ENCODE data around the gene SIGLEC9.
"Not testable (repeated sequence)": the region's sequence is repeated elsewhere in the genome, so short reads cannot be mapped to it uniquely, and the experiment has no call there.

The SIGLEC9 gene

DNA sequence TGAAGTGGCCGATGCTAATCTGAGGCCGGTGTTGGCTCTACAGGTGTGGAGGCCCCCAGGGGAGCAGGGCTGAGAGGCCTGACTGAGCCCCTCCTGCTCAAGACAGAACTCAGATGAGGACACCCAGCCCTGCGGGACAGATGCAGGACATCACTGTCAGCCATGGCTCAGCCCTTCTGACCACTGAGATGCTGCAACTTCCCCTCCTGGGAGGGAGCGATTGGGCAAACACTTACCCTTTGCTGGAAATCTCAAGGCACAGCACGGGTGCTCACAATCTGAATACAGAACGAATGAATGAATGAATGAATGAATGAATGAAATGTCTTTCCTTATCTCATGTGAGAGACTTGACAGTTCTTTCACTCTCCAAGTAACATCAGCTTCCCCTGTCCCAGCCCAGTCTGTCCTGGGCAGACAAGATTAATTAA, 13.9 kb downstream of the SIGLEC9 start:
- TF ChIP-seq, protein P1, sequence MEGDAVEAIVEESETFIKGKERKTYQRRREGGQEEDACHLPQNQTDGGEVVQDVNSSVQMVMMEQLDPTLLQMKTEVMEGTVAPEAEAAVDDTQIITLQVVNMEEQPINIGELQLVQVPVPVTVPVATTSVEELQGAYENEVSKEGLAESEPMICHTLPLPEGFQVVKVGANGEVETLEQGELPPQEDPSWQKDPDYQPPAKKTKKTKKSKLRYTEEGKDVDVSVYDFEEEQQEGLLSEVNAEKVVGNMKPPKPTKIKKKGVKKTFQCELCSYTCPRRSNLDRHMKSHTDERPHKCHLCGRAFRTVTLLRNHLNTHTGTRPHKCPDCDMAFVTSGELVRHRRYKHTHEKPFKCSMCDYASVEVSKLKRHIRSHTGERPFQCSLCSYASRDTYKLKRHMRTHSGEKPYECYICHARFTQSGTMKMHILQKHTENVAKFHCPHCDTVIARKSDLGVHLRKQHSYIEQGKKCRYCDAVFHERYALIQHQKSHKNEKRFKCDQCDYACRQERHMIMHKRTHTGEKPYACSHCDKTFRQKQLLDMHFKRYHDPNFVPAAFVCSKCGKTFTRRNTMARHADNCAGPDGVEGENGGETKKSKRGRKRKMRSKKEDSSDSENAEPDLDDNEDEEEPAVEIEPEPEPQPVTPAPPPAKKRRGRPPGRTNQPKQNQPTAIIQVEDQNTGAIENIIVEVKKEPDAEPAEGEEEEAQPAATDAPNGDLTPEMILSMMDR (IDR thresholded peaks at IDR 0.05; ENCODE audit: low read depth, low read length), result no peak
- no peak for DNase-seq (ENCODE audit: extremely low read depth, low read depth)

DNA sequence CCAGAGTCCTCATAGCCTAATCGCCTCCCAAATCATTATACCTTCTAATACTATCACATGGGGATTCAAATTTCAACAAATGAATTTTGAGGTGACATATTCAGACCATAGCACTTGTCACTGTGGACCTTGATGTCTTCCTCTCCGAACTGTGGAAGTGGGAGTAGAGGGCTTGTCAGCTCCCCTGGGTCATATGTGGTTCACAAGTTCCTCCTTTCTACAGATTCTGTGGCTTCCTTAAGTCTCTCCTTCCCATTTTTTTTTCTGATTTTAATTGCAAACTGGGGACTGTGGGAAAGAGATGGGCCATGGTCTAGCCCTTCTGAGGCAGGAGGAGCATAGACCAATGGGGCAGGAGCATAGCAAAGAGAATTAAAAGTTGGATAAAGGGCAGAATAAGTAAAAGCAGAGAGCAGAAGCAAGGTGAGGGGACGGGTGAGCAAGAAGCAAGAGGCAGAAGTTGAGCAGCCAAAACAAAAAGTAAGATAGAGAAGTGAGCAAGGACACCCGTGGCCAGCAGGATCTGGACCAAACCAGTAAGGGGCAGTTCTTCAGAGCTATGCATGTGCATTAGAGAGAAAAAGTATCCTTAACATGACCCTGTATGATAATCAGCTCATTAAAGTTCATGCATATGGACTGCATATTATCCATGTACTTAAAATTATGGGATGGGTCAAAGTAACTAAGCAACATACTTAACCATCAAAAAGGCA, 14.8 kb downstream of the SIGLEC9 start:
- DNase-seq (ENCODE audit: extremely low read depth, low read depth), result no peak
- TF ChIP-seq, protein P1 (IDR thresholded peaks at IDR 0.05; ENCODE audit: low read depth, low read length), result no peak

DNA sequence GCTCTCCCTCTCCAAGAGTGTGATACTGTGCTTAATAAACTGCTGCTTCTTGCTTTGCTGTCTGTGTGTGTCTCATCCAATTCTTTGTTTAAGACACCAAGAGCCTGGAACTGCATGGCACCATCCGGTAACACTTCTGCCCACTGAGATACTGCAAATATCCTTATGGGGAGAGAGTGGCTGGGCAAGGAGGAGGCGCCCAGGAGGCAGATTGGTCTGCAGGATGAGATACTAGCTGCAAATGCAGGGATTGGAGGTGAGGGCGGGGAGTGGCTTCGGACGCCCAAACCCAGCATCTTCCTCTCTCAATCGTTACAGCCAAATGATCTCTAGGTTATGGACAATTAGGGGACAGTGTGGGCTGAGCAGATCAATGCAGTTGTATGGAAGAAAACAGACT, 15.7 kb downstream of the SIGLEC9 start:
- TF ChIP-seq, protein P1 (IDR thresholded peaks at IDR 0.05; ENCODE audit: low read depth, low read length), result no peak
- DNase-seq (ENCODE audit: extremely low read depth, low read depth), result no peak

DNA sequence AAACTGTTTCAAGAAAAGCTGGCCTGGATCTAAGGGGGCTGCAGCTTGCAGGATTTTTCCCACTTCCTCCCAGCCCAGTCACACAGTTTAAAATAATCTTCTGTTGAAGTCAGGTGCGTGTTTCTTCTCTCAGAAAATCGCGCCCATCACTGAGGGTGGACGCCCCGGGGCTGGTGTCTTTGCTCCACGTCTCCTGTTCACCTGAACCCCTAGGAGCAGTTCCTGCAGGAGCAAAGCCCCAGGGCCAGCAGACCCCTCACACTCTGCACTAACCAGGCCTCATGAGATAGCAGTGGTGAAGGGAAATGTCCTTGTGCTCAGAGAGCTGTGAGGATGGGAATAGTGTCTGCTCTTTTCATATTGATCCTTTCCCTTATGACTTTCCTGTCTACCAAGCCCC, 16.5 kb downstream of the SIGLEC9 start:
- no peak for DNase-seq (ENCODE audit: extremely low read depth, low read depth)

DNA sequence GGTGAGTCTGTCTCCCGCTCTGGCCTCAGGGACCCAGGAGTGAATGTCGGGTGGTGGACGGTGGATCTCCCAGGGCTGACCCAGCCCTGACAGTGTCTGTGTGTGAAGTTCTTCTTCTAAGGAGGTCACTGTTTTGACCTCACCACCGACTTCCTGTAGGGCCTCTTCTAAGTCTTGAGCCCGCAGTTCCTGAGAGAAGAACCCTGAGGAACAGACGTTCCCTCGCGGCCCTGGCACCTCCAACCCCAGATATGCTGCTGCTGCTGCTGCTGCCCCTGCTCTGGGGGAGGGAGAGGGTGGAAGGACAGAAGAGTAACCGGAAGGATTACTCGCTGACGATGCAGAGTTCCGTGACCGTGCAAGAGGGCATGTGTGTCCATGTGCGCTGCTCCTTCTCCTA, 17.4 kb downstream of the SIGLEC9 start, which contains the start of gene SIGLEC7:
Gene SIGLEC7 (plus strand): TSS at position 183 of the 400 bp plus-strand sequence. CDS start 69 bp downstream, at position 252.
- TF ChIP-seq, protein P1 (IDR thresholded peaks at IDR 0.05; ENCODE audit: low read depth, low read length), result no peak

More for the DNA sequence above, 16.5 kb downstream of the SIGLEC9 start:
- TF ChIP-seq, protein P1 (IDR thresholded peaks at IDR 0.05; ENCODE audit: low read depth, low read length), result no peak

DNA sequence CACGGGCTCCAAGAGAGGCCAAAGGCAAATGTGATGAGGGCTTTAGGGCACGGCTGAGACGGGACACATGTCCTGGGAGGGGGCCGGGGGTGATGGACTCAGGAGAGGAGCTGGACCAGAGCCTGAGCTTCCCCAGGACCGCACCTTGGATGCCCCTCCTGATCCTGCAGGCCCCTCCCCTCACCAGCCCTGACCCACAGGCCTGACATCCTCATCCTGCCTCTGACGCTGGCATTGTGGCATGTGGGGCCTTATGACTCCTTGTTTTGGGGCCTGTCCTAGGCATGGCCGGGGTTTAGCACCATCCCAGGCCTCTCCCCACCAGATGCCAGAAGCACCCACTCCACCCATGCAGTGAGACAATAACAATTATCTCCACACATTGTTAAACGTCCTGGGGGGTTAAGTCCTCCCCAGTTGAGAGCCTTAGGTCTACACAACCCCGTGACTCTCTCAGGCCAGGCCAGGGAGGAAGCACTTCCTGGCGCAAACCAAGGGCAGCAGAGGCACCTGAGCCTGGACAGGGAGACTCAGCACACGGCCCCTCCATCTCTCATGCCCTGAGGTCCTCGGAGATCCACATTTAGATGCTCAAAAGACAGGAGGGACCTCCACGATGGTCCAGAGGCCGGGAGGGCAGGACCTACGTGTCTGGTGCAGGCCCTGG, 18.2 kb downstream of the SIGLEC9 start:
- not testable (repeated sequence) for DNase-seq (ENCODE audit: extremely low read depth, low read depth)

More for the DNA sequence above, 17.4 kb downstream of the SIGLEC9 start, which contains the start of gene SIGLEC7:
- no peak for DNase-seq (ENCODE audit: extremely low read depth, low read depth)

DNA sequence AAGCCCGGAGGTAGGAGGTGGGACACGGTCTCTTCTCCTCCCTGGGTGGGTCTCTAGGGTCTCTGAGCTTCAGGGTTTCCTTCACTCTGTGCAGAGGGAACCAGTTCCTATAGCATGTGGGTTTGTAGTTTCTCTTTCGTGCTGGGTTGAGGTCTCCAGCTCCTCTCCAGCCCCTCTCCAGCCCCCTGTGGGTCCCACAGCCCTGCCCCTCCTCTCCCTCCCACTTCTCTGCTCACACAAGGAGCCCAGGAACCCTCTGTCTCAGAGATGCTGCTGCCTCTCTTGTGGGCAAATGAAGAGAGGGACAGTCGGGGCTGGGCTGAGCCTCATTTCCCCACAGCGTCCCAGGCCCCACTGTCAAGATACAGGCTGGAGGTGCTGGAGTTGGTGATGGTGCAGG, 18.8 kb downstream of the SIGLEC9 start:
- TF ChIP-seq, protein P1 (IDR thresholded peaks at IDR 0.05; ENCODE audit: low read depth, low read length), result no peak
- no peak for DNase-seq (ENCODE audit: extremely low read depth, low read depth)

Measured in AG09319 (cell line).